H1 (cell line): Measurements from ENCODE around the gene NFE2L2. TPM values are rescaled to one million over a fixed set of nuclear protein-coding genes. Genes with fewer than 3 reads are reported as not detected.

Experiments
- CTCF ChIA-PET: fragments of 300-600 bp; sonication (Branson Sonifier 250); formaldehyde crosslinking; loops from one replicate; lab custom pipeline; 2021; ENCODE audit not compliant: partially characterized antibody; lab: Charles Lee
- POLR2A ChIA-PET: fragments of 300-600 bp; sonication (Branson Sonifier 250); formaldehyde crosslinking; loops from one replicate; lab custom pipeline; 2021; ENCODE audit warnings: inconsistent platforms; ENCODE audit not compliant: partially characterized antibody; lab: Charles Lee
- DNase-seq, 2 experiments: peaks; one replicate each; pipeline versions ENCODE4 v3.0.0 to v3.0.0-alpha.2; 2010 to 2022; ENCODE audit warnings: low spot score in 2 of 2, low read depth in 1 of 2, mixed read lengths in 1 of 2
- FAIRE-seq: peaks from 2 replicates; lab custom pipeline; 2011; peaks lifted over from hg19 to GRCh38; lab: Jason Lieb, UNC
- H2AFZ ChIP-seq: 2 replicates; pipeline ENCODE4 v1.8.1; 2012; ENCODE audit warnings: low read length, inconsistent platforms
- H2AK5ac ChIP-seq: 2 replicates; pipeline ENCODE4 v1.6.1; 2013; ENCODE audit warnings: low read depth, low read length
- H2BK120ac ChIP-seq: replicated peaks from 2 replicates; pipeline ENCODE3; 2013; ENCODE audit warnings: low read depth, low read length, inconsistent platforms
- H2BK12ac ChIP-seq: 2 replicates; pipeline ENCODE4 v1.6.1; 2013; ENCODE audit warnings: low read depth, low read length
- H2BK15ac ChIP-seq: 2 replicates; pipeline ENCODE4 v1.6.1; 2013; ENCODE audit warnings: low read length
- H2BK20ac ChIP-seq: 2 replicates; pipeline ENCODE4 v1.6.1; 2013; ENCODE audit warnings: low read length
- H2BK5ac ChIP-seq: 2 replicates; pipeline ENCODE4 v1.6.1; 2013; ENCODE audit warnings: low read depth, low read length
- H3K14ac ChIP-seq: 2 replicates; pipeline ENCODE4 v1.6.1; 2013; ENCODE audit warnings: inconsistent platforms; ENCODE audit not compliant: insufficient read length
- H3K18ac ChIP-seq: 2 replicates; pipeline ENCODE4 v1.6.1; 2013; ENCODE audit warnings: low read length; ENCODE audit errors: extremely low read depth
- H3K23ac ChIP-seq: 2 replicates; pipeline ENCODE4 v1.6.1; 2013; ENCODE audit warnings: inconsistent platforms; ENCODE audit not compliant: insufficient read length
- H3K23me2 ChIP-seq: 2 replicates; pipeline ENCODE4 v1.6.1; 2013; ENCODE audit warnings: low read depth, low read length
- H3K27ac ChIP-seq: 2 replicates; pipeline ENCODE4 v1.6.1; 2011; ENCODE audit warnings: low read depth, low read length, inconsistent platforms
- H3K27me3 ChIP-seq, 4 experiments: replicated peaks in 1 of 4; 1 replicate in 1 of 4; 2 replicates in 3 of 4; pipeline versions ENCODE4 v1.6.1 to v1.8.1; 2011 to 2013; ENCODE audit warnings: low read length in 3 of 4, mild to moderate bottlenecking in 3 of 4, inconsistent platforms in 2 of 4, mixed read lengths in 2 of 4, moderate library complexity in 1 of 4; ENCODE audit not compliant: control insufficient read depth in 3 of 4, insufficient read depth in 3 of 4; ENCODE audit errors: extremely low read depth in 1 of 4
- H3K36me3 ChIP-seq, 4 experiments: 2 replicates each; pipeline versions ENCODE4 v1.6.1 to v1.8.1; 2011 to 2013; ENCODE audit warnings: mild to moderate bottlenecking in 4 of 4, low read length in 3 of 4, moderate library complexity in 2 of 4, control low read depth in 1 of 4, inconsistent platforms in 1 of 4; ENCODE audit not compliant: insufficient read depth in 4 of 4, control insufficient read depth in 2 of 4
- H3K4ac ChIP-seq: replicated peaks from 2 replicates; pipeline ENCODE3; 2013; ENCODE audit warnings: low read length, low read depth, mixed read lengths, inconsistent platforms; ENCODE audit not compliant: insufficient read length
- H3K4me1 ChIP-seq, 4 experiments: replicated peaks in 1 of 4; 1 replicate in 1 of 4; 2 replicates in 3 of 4; pipeline versions ENCODE4 v1.6.1 to v1.8.1; 2011 to 2013; ENCODE audit warnings: low read length in 3 of 4, inconsistent platforms in 2 of 4, mixed read lengths in 1 of 4; ENCODE audit not compliant: insufficient read depth in 4 of 4, control insufficient read depth in 3 of 4
- H3K4me2 ChIP-seq, 2 experiments: 2 replicates each; pipeline versions ENCODE4 v1.6.1 to v1.8.1; 2011 to 2013; ENCODE audit warnings: low read depth in 2 of 2, low read length in 2 of 2, control low read depth in 1 of 2, inconsistent platforms in 1 of 2, mild to moderate bottlenecking in 1 of 2; ENCODE audit not compliant: insufficient read depth in 1 of 2
- H3K4me3 ChIP-seq, 4 experiments: fragments of 200-600, 300-600 bp in 1 of 4; sonication (generic), shearing (Covaris generic), sonication (Bioruptor Twin) in 1 of 4; 2 replicates each; pipeline versions ENCODE4 v1.5.1 to v1.8.1; 2011 to 2016; ENCODE audit warnings: low read length in 4 of 4, low read depth in 3 of 4, control low read depth in 2 of 4, inconsistent platforms in 2 of 4, mild to moderate bottlenecking in 2 of 4, mixed read lengths in 1 of 4, moderate library complexity in 1 of 4; ENCODE audit not compliant: insufficient read depth in 2 of 4; ENCODE audit errors: extremely low read depth in 1 of 4
- H3K56ac ChIP-seq: replicated peaks from 2 replicates; pipeline ENCODE3; 2013; ENCODE audit warnings: low read depth, mild to moderate bottlenecking, mixed read lengths, low read length, inconsistent platforms; ENCODE audit not compliant: insufficient read length
- H3K79me1 ChIP-seq: 2 replicates; pipeline ENCODE4 v1.6.1; 2013; ENCODE audit warnings: low read depth, low read length, control low read depth
- H3K79me2 ChIP-seq, 2 experiments: 2 replicates each; pipeline versions ENCODE4 v1.6.1 to v1.8.1; 2012 to 2013; ENCODE audit warnings: low read length in 2 of 2, mild to moderate bottlenecking in 2 of 2, inconsistent platforms in 1 of 2; ENCODE audit not compliant: insufficient read depth in 2 of 2, control insufficient read depth in 1 of 2
- H3K9ac ChIP-seq, 4 experiments: replicated peaks in 1 of 4; 1 replicate in 1 of 4; 2 replicates in 3 of 4; pipeline versions ENCODE4 v1.6.1 to v1.8.1; 2011 to 2013; ENCODE audit warnings: low read depth in 3 of 4, low read length in 3 of 4, control low read depth in 2 of 4, mild to moderate bottlenecking in 2 of 4, moderate library complexity in 2 of 4, inconsistent platforms in 1 of 4; ENCODE audit errors: extremely low read depth in 1 of 4
- H3K9me3 ChIP-seq, 2 experiments: 2 replicates each; pipeline versions ENCODE4 v1.6.1 to v1.8.1; 2012 to 2013; ENCODE audit warnings: mild to moderate bottlenecking in 2 of 2, moderate library complexity in 2 of 2, control low read depth in 1 of 2, inconsistent platforms in 1 of 2, low read depth in 1 of 2, low read length in 1 of 2, mixed read lengths in 1 of 2; ENCODE audit not compliant: insufficient read depth in 2 of 2
- H4K20me1 ChIP-seq, 2 experiments: replicated peaks in 1 of 2; 2 replicates each; pipeline versions ENCODE3 to v1.8.1; 2011 to 2013; ENCODE audit warnings: inconsistent platforms in 2 of 2, low read length in 2 of 2, mild to moderate bottlenecking in 1 of 2; ENCODE audit not compliant: insufficient read depth in 2 of 2, control insufficient read depth in 1 of 2
- H4K5ac ChIP-seq: 2 replicates; pipeline ENCODE4 v1.6.1; 2013; ENCODE audit warnings: low read length, low read depth, mixed read lengths, inconsistent platforms; ENCODE audit not compliant: insufficient read length
- H4K8ac ChIP-seq: 2 replicates; pipeline ENCODE4 v1.8.0; 2013; ENCODE audit warnings: mild to moderate bottlenecking, moderate library complexity, low read length, inconsistent platforms; ENCODE audit not compliant: insufficient read depth; ENCODE audit errors: extremely low read depth
- H4K91ac ChIP-seq: replicated peaks from 2 replicates; pipeline ENCODE3; 2013; ENCODE audit warnings: low read length, mixed read lengths, inconsistent platforms; ENCODE audit not compliant: insufficient read length
- BRCA1 ChIP-seq: IDR thresholded peaks from 2 replicates; pipeline ENCODE4 v1.6.1; 2012; ENCODE audit warnings: low read depth, low read length, improper control_type of control experiment
- CHD2 ChIP-seq: IDR thresholded peaks from 2 replicates; pipeline ENCODE4 v1.6.1; 2012; ENCODE audit warnings: low read length, improper control_type of control experiment
- EGR1 ChIP-seq: IDR thresholded peaks from 2 replicates; pipeline ENCODE4 v1.6.1; 2011; ENCODE audit warnings: low read depth, low read length, borderline replicate concordance
- FOSL1 ChIP-seq: IDR thresholded peaks from 2 replicates; pipeline ENCODE4 v1.6.1; 2011; ENCODE audit warnings: mild to moderate bottlenecking, low read depth, low read length, moderate library complexity; ENCODE audit not compliant: insufficient read depth
- POLR2AphosphoS5 ChIP-seq: IDR thresholded peaks from 2 replicates; pipeline ENCODE4 v1.6.1; 2011; ENCODE audit warnings: low read depth, low read length
- SIX5 ChIP-seq: IDR thresholded peaks from 2 replicates; pipeline ENCODE4 v1.6.1; 2011; ENCODE audit warnings: mild to moderate bottlenecking, low read depth, low read length
- WGBS, 2 experiments: shearing (Covaris generic) in 1 of 2; methylation state at CpG; one replicate each; pipeline versions ENCODE4 v1.1.6 to v1.1.7; 2013 to 2015; ENCODE audit warnings: low lambda C conversion rate in 2 of 2, mixed read lengths in 2 of 2, inconsistent platforms in 1 of 2, low coverage in 1 of 2, missing lambda C conversion rate in 1 of 2; ENCODE audit not compliant: insufficient replicate concordance in 2 of 2, insufficient coverage in 1 of 2, insufficient read length in 1 of 2; ENCODE audit errors: extremely low coverage in 1 of 2, missing lambda C conversion rate in 1 of 2; 5-methylcytosine and 5-hydroxymethylcytosine counted together
- polyA plus RNA-seq, 7 experiments: library from polyadenylated mRNA; depleted of rRNA in 3 of 7; stranded (reverse) in 5 of 7; unstranded in 2 of 7; fragments of >200 nt in 5 of 7; fragments of 200-250 nt in 2 of 7; gene quantifications; 1 replicate in 5 of 7; 2 replicates in 1 of 7; 4 replicates in 1 of 7; pipeline versions ENCODE4 v1.2.1 to v1.2.3, GENCODE V29; 2011 to 2013; ENCODE audit warnings: missing spikeins in 2 of 7, mixed read lengths in 2 of 7
- total RNA-seq: library from RNA; stranded (reverse); fragmentation: NEBNext Ultra II Directional; extraction: Animal tissue kit (Norgen Biotek cat#: 25700); gene quantifications from 2 replicates; pipeline ENCODE4 v1.2.1, GENCODE V29; 2021
- TF ChIP-seq, protein P1 (sequence below): IDR thresholded peaks from 2 replicates; pipeline ENCODE4 v1.6.1; 2012; ENCODE audit warnings: inconsistent platforms
- TF ChIP-seq, protein P2 (sequence below), 3 experiments: IDR thresholded peaks; 1 replicate in 2 of 3; 2 replicates in 1 of 3; pipeline versions ENCODE4 v1.5.1 to v1.6.1; 2011; ENCODE audit warnings: low read length in 3 of 3, mild to moderate bottlenecking in 3 of 3, inconsistent platforms in 2 of 3, low read depth in 1 of 3, moderate library complexity in 1 of 3; ENCODE audit not compliant: insufficient read depth in 1 of 3; ENCODE audit errors: control extremely low read depth in 1 of 3
- TF ChIP-seq, protein P3 (sequence below): IDR thresholded peaks from 2 replicates; pipeline ENCODE4 v1.6.1; 2011; ENCODE audit warnings: low read length, improper control_type of control experiment

The NFE2L2 gene
- total and polyA plus RNA-seq, 2 of the 8 experiments (the other 6 are each of a cell fraction or from before 2014, with no cell fraction given): 33.2 to 34.5 TPM

DNA sequence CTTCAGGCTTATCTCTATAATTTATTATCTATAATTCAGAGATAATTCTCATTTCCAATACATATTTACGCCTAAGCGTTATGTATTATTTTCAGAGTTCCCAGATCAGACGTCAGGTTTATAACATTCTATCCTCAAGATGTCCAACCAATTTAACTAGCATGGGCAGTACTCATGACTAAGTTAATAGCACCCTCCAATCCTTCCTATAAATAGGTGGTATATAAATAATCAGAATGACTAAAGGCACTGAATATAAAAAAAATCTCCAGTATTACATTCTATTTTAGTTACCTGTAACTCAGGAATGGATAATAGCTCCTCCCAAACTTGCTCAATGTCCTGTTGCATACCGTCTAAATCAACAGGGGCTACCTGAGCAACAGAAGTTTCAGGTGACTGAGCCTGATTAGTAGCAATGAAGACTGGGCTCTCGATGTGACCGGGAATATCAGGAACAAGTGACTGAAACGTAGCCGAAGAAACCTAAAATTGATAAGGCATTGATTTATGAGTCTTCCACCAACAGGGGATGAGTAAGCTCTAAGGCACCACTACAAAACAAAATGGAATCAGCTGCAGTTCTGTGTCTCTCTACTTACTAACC, 32.3 kb downstream of the NFE2L2 start:
- 93% methylated on average over 8 of the region's 8 CpGs; no CpG with 5 or more reads in 1 of the 2 experiments for WGBS, 2 experiments
- H2BK5ac ChIP-seq: no peak overlapping the region
- no peak overlapping the region for H4K91ac ChIP-seq
- H3K36me3 ChIP-seq: peaks cover 8 to 32% (median 27%) of the 10 kb centered on the region in 4 experiments; a peak in 7 of 8 replicates
- peaks cover 1 to 4% of the 10 kb centered on the region in 2 experiments for H4K20me1 ChIP-seq
- H3K4ac ChIP-seq: no peak overlapping the region
- H3K18ac ChIP-seq: no peak overlapping the region
- H3K79me2 ChIP-seq: peaks cover 0 to 19% of the 10 kb centered on the region in 2 experiments; a peak in 2 of 4 replicates
- no peak overlapping the region for H3K27ac ChIP-seq
- no peaks in the 10 kb centered on the region for H3K4me1 ChIP-seq
- ChIA-PET CTCF (interaction anchor here (0.8 to 1.1 kb wide), 3 partner anchors 15 to 89 kb away, joined by 3 read pairs; no protein-coding TSS in a partner anchor), POLR2A (interaction anchor here (1.1 to 9.4 kb wide), 9 partner anchors 7 to 32 kb away, joined by 3 to 98 read pairs (median 5); partner anchors contain the start of gene NFE2L2)
- H2BK15ac ChIP-seq: no peak overlapping the region
- H3K9ac ChIP-seq: no peak overlapping the region
- H2BK20ac ChIP-seq: no peak overlapping the region
- no peak overlapping the region for H3K4me2 ChIP-seq
- H4K5ac ChIP-seq: no peak overlapping the region
- H4K8ac ChIP-seq: no peak overlapping the region
- no peaks in the 10 kb centered on the region for H3K23me2 ChIP-seq
- no peak for FAIRE-seq
- no peak overlapping the region for H2AFZ ChIP-seq
- H3K14ac ChIP-seq: no peak overlapping the region
- H2BK12ac ChIP-seq: no peak overlapping the region
- H3K27me3 ChIP-seq: no peaks in the 10 kb centered on the region
- DNase-seq: no peak
- no peaks in the 10 kb centered on the region for H3K9me3 ChIP-seq
- no peak overlapping the region for H2AK5ac ChIP-seq
- no peak overlapping the region for H3K4me3 ChIP-seq
- no peak overlapping the region for H3K56ac ChIP-seq
- H3K23ac ChIP-seq: no peak overlapping the region
- no peak overlapping the region for H2BK120ac ChIP-seq
- H3K79me1 ChIP-seq: no peaks in the 10 kb centered on the region
- no peak for TF ChIP-seq EGR1
- TF ChIP-seq, protein P1, sequence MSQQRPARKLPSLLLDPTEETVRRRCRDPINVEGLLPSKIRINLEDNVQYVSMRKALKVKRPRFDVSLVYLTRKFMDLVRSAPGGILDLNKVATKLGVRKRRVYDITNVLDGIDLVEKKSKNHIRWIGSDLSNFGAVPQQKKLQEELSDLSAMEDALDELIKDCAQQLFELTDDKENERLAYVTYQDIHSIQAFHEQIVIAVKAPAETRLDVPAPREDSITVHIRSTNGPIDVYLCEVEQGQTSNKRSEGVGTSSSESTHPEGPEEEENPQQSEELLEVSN: no peak
- TF ChIP-seq, protein P2, sequence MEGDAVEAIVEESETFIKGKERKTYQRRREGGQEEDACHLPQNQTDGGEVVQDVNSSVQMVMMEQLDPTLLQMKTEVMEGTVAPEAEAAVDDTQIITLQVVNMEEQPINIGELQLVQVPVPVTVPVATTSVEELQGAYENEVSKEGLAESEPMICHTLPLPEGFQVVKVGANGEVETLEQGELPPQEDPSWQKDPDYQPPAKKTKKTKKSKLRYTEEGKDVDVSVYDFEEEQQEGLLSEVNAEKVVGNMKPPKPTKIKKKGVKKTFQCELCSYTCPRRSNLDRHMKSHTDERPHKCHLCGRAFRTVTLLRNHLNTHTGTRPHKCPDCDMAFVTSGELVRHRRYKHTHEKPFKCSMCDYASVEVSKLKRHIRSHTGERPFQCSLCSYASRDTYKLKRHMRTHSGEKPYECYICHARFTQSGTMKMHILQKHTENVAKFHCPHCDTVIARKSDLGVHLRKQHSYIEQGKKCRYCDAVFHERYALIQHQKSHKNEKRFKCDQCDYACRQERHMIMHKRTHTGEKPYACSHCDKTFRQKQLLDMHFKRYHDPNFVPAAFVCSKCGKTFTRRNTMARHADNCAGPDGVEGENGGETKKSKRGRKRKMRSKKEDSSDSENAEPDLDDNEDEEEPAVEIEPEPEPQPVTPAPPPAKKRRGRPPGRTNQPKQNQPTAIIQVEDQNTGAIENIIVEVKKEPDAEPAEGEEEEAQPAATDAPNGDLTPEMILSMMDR (IDR thresholded peaks at IDR 0.05; ENCODE audit: control extremely low read depth in 1 of 3, insufficient read depth in 1 of 3, low read depth in 1 of 3, low read length in 3 of 3): no peak
- TF ChIP-seq CHD2: no peak
- TF ChIP-seq BRCA1: no peak
- TF ChIP-seq FOSL1: no peak
- no peak for TF ChIP-seq SIX5
- TF ChIP-seq POLR2AphosphoS5: no peak
- TF ChIP-seq, protein P3, sequence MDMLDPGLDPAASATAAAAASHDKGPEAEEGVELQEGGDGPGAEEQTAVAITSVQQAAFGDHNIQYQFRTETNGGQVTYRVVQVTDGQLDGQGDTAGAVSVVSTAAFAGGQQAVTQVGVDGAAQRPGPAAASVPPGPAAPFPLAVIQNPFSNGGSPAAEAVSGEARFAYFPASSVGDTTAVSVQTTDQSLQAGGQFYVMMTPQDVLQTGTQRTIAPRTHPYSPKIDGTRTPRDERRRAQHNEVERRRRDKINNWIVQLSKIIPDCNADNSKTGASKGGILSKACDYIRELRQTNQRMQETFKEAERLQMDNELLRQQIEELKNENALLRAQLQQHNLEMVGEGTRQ: no peak
